Measurements from ENCODE around the gene PRKCE.

GRCh38 chr2:45841752-45842407, 190.4 kb downstream of the PRKCE start:
- TF ChIP-seq CTCF (conservative IDR thresholded peaks at IDR 0.05; ENCODE audit: low read length) (no peak), EZH2phosphoT487 (IDR thresholded peaks at IDR 0.05; ENCODE audit: borderline replicate concordance, low read depth, low read length) (no peak)

Data from OCI-LY7 (cell line).